ENCODE data around the gene TPSD1. TPM values are rescaled to one million over a fixed set of nuclear protein-coding genes. Genes with fewer than 3 reads are reported as not detected.

The TPSD1 gene
- total and polyA plus RNA-seq, 9 of the 15 experiments (the other 6 are each of a cell fraction or from before 2014, with no cell fraction given): not detected

DNA sequence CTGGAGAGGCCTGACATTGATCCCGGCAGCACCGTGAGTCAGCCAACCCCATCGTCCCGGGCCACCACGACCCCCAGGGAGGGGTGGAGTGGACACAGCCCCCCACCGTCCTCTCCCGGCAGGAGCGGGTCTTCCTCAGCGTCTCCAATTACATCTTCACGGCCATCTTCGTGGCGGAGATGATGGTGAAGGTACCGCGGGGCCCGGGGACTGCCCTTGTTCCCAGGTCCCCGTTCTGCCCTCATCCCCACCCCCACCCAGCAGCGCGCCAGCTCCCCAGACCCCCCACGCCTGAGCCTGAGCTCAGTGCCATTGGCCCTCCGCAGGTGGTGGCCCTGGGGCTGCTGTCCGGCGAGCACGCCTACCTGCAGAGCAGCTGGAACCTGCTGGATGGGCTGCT is 45.4 kb upstream of the TPSD1 start (continued):
- no peak for TF ChIP-seq JUN (IDR thresholded peaks at IDR 0.05; ENCODE audit: borderline replicate concordance, low read depth, low read length)
- TF ChIP-seq JUN (CRISPR knock-in tag; IDR thresholded peaks at IDR 0.05; ENCODE audit: borderline replicate concordance): no peak

DNA sequence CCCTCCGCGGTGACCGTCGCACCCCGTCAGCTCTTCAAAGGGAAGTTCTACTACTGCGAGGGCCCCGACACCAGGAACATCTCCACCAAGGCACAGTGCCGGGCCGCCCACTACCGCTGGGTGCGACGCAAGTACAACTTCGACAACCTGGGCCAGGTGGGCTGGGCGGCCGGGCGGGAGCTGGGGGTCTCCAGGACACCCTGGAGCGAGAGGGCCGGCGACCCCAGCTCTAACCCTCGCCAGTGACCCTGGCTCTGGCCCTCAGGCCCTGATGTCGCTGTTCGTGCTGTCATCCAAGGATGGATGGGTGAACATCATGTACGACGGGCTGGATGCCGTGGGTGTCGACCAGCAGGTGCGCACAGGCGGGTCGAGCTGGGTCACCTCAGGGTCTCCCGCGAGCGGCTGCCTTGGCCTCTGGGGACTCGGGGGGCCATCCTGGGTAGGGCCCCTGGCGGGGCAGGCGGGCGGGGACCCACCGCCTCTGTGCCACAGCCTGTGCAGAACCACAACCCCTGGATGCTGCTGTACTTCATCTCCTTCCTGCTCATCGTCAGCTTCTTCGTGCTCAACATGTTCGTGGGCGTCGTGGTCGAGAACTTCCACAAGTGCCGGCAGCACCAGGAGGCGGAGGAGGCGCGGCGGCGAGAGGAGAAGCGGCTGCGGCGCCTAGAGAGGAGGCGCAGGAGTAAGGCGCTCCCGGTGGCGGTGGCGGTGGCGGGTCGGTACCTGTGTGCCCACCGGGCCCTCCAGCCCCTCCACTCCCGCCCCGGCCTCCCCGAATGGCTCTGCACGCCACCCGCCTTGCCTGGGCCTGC is 44.2 kb upstream of the TPSD1 start:
- Histone ChIP-seq H3K9ac (ENCODE audit: insufficient read depth in 1 of 2, low read depth in 2 of 2, low read length in 2 of 2) (no peak overlapping the region), H4K20me1 (replicated peaks; ENCODE audit: control insufficient read depth, insufficient read depth, low read length) (no peaks in the 10 kb centered on the region; the same call in 1 of the 2 replicates), H3K27me3 (ENCODE audit: control insufficient read depth in 2 of 2, insufficient read depth in 2 of 2, low read length in 2 of 2) (peaks cover 29 to 89% of the 10 kb centered on the region in 2 experiments; a peak in 4 of 5 replicates), H3K4me2 (ENCODE audit: insufficient read depth, low read length) (no peak overlapping the region), H3K9me3 (replicated peaks; ENCODE audit: control insufficient read depth, insufficient read depth, low read depth, low read length) (no peaks in the 10 kb centered on the region), H2AFZ (ENCODE audit: low read depth, low read length) (no peak overlapping the region), H3K27ac (ENCODE audit: extremely low read depth, low read depth, low read length) (no peak overlapping the region), H3K4me1 (replicated peaks in 1 of 2; ENCODE audit: control insufficient read depth in 2 of 2, insufficient read depth in 2 of 2, low read length in 2 of 2) (peaks cover 0 to 66% of the 10 kb centered on the region in 2 experiments; a peak in 2 of 5 replicates), H3K36me3 (ENCODE audit: control insufficient read depth, insufficient read depth, low read length) (no peaks in the 10 kb centered on the region), H3K79me2 (ENCODE audit: control insufficient read depth, insufficient read depth, low read length) (no peaks in the 10 kb centered on the region), H3K9me1 (ENCODE audit: control insufficient read depth, insufficient read depth, low read length) (no peaks in the 10 kb centered on the region), H3K4me3 (no peak overlapping the region)
- no peak for TF ChIP-seq POLR2AphosphoS2 (IDR thresholded peaks at IDR 0.05; ENCODE audit: low read length)
- no peak for TF ChIP-seq HDAC6 (IDR thresholded peaks at IDR 0.05; ENCODE audit: low read depth, low read length)
- no peak for TF ChIP-seq ZNF778 (CRISPR knock-in tag; IDR thresholded peaks at IDR 0.05)
- ChIA-PET POLR2A (no interaction called here), CTCF (ENCODE audit: low intra/inter-chr PET ratio) (no interaction called here)
- intact Hi-C loops (cut with micrococcal nuclease): no loop called here
- WGBS (ENCODE audit: insufficient coverage, low coverage, missing lambda C conversion rate): 15% methylated on average over 38 of the region's 65 CpGs
- no TSS peak for BruUV-seq (replicated peaks)
- DNase-seq (ENCODE audit: extremely low read depth in 1 of 4, low spot score in 3 of 4): no peak
- in situ Hi-C loops (cut with MboI): no loop called here
- ATAC-seq: no peak
- FAIRE-seq: no peak
